NB4 (cell line): ENCODE data around the gene ZBTB7C.

Experiments
- MYC ChIP-seq: IDR thresholded peaks from 2 replicates; pipeline ENCODE4 v1.6.1; 2011; ENCODE audit warnings: low read depth, low read length
- TF ChIP-seq, protein P1 (sequence below): IDR thresholded peaks from one replicate; pipeline ENCODE4 v1.5.1; 2012; ENCODE audit warnings: low read depth, low read length

DNA sequence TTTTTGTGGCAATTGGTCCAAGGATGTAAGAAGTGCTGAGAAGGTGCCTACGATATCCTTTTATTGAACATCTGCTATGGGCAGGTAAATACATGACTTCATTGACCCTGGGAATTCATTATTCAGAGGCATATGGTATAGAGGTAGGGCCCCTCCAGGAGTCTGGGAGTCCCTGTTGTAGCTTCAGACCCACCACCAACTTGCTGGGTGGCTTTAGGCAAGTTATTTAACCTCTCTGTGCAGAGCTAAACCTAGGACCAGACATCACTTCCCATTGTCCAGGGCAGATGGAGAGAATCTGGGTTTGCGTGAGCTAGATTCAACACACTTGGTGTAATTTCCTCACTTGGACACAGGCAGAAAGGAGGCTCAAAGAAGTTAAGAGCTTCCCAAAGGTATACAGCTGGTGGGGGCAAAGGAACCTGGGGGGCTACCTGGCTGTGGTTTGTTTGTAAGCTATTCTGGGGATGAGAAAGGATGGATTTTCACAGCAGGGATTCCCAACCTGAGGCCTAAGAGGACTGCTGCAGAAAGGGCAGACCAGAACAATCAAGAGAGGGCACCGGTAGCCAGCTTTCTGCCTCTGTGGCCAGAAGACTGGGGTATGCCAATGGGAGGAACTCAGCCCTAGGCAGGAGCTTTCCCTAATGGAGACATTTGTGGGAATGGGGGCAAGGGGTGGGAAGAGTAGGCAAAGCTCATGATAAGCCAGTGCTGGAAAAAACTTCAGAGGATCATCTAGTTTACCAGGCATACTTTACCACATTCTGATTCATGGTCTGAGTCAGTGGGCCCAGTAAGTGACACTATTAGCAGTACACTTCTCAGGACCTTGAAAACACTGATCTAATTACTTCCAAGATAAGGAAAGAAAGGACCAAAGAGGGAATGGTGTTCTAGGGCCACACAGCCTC is 376.1 kb downstream of the ZBTB7C start:
- TF ChIP-seq, protein P1, sequence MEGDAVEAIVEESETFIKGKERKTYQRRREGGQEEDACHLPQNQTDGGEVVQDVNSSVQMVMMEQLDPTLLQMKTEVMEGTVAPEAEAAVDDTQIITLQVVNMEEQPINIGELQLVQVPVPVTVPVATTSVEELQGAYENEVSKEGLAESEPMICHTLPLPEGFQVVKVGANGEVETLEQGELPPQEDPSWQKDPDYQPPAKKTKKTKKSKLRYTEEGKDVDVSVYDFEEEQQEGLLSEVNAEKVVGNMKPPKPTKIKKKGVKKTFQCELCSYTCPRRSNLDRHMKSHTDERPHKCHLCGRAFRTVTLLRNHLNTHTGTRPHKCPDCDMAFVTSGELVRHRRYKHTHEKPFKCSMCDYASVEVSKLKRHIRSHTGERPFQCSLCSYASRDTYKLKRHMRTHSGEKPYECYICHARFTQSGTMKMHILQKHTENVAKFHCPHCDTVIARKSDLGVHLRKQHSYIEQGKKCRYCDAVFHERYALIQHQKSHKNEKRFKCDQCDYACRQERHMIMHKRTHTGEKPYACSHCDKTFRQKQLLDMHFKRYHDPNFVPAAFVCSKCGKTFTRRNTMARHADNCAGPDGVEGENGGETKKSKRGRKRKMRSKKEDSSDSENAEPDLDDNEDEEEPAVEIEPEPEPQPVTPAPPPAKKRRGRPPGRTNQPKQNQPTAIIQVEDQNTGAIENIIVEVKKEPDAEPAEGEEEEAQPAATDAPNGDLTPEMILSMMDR = no peak
- no peak for TF ChIP-seq MYC
